Measurements from ENCODE around the gene ESPN. TPM values are rescaled to one million over a fixed set of nuclear protein-coding genes. Genes with fewer than 3 reads are reported as not detected.
"Not testable (repeated sequence)": the region's sequence is repeated elsewhere in the genome, so short reads cannot be mapped to it uniquely, and the experiment has no call there.

The ESPN gene
- total RNA-seq, 1 experiment from 2014 or later: 8.5 TPM

- CTCF ChIA-PET: no interaction called here
- Histone ChIP-seq H3K27ac (ENCODE audit: low read length) (no peak overlapping the region), H3K9me3 (ENCODE audit: control insufficient read depth, insufficient read depth, low read depth, low read length) (no peaks in the 10 kb centered on the region), H3K27me3 (ENCODE audit: control insufficient read depth, insufficient read depth, low read length) (no peaks in the 10 kb centered on the region), H3K4me3 (ENCODE audit: low read depth in 2 of 2, low read length in 2 of 2) (no peak overlapping the region), H3K4me1 (ENCODE audit: control insufficient read depth, insufficient read depth, low read length) (no peaks in the 10 kb centered on the region), H3K36me3 (ENCODE audit: control insufficient read depth, insufficient read depth, low read length) (no peaks in the 10 kb centered on the region)
- in situ Hi-C loops (cut with HindIII; ENCODE audit: low pct_unique_long_range_greater_than_20kb, low sequenced_read_pairs): no loop called here
- intact Hi-C loops (cut with micrococcal nuclease; ENCODE audit: unreplicated experiment): no loop called here
- no TSS peak for BruUV-seq (replicated peaks)
- no peak for TF ChIP-seq TCF7L2 (IDR thresholded peaks at IDR 0.05; ENCODE audit: low read depth, low read length)
- TF ChIP-seq SIN3A (IDR thresholded peaks at IDR 0.05; ENCODE audit: borderline replicate concordance, insufficient read depth, low read depth, low read length): no peak
- DNase-seq (ENCODE audit: low read depth, low spot score): no peak
- POLR2A ChIA-PET: interaction anchor here (0.6 kb wide), 1 partner anchor 103 kb away, joined by 3 read pairs; no protein-coding TSS in a partner anchor
- ATAC-seq: no peak
These were observed 26.4 kb downstream of the ESPN start for GRCh38 chr1:6450943-6451373.

- H3K4me3 ChIP-seq (ENCODE audit: low read depth in 2 of 2, low read length in 2 of 2); in situ Hi-C loops (cut with HindIII; ENCODE audit: low pct_unique_long_range_greater_than_20kb, low sequenced_read_pairs); H3K4me1 ChIP-seq (ENCODE audit: control insufficient read depth, insufficient read depth, low read length); H3K36me3 ChIP-seq (ENCODE audit: control insufficient read depth, insufficient read depth, low read length); H3K27ac ChIP-seq (ENCODE audit: low read length); CTCF ChIA-PET; intact Hi-C loops (cut with micrococcal nuclease; ENCODE audit: unreplicated experiment); ATAC-seq; H3K9me3 ChIP-seq (ENCODE audit: control insufficient read depth, insufficient read depth, low read depth, low read length); POLR2A ChIA-PET; H3K27me3 ChIP-seq (ENCODE audit: control insufficient read depth, insufficient read depth, low read length); DNase-seq (ENCODE audit: low read depth, low spot score); BruUV-seq (replicated peaks): not testable (repeated sequence)
These were observed 29.6 kb downstream of the ESPN start for GRCh38 chr1:6453895-6454855.

GRCh38 chr1:6454856-6455751 lies 30.5 kb downstream of the ESPN start:
- no peak for DNase-seq (ENCODE audit: low read depth, low spot score)
- Histone ChIP-seq H3K27ac (ENCODE audit: low read length) (no peak overlapping the region), H3K4me1 (ENCODE audit: control insufficient read depth, insufficient read depth, low read length) (no peaks in the 10 kb centered on the region), H3K27me3 (ENCODE audit: control insufficient read depth, insufficient read depth, low read length) (no peaks in the 10 kb centered on the region), H3K4me3 (ENCODE audit: low read depth in 2 of 2, low read length in 2 of 2) (no peak overlapping the region), H3K9me3 (ENCODE audit: control insufficient read depth, insufficient read depth, low read depth, low read length) (no peaks in the 10 kb centered on the region), H3K36me3 (ENCODE audit: control insufficient read depth, insufficient read depth, low read length) (no peaks in the 10 kb centered on the region)
- intact Hi-C loops (cut with micrococcal nuclease; ENCODE audit: unreplicated experiment) (no loop called here), in situ Hi-C loops (cut with HindIII; ENCODE audit: low pct_unique_long_range_greater_than_20kb, low sequenced_read_pairs) (no loop called here)
- no peak for ATAC-seq
- no TSS peak for BruUV-seq (replicated peaks)
- ChIA-PET CTCF (no interaction called here), POLR2A (no interaction called here)
- no peak for TF ChIP-seq TCF7L2 (IDR thresholded peaks at IDR 0.05; ENCODE audit: low read depth, low read length)
- no peak for TF ChIP-seq CTCF (IDR thresholded peaks at IDR 0.05)
- TF ChIP-seq POLR2AphosphoS5 (IDR thresholded peaks at IDR 0.05; ENCODE audit: low read depth, low read length): no peak
- TF ChIP-seq SIN3A (IDR thresholded peaks at IDR 0.05; ENCODE audit: borderline replicate concordance, insufficient read depth, low read depth, low read length): no peak
- no peak for TF ChIP-seq REST (IDR thresholded peaks at IDR 0.05; ENCODE audit: insufficient read depth in 1 of 2, low read depth in 2 of 2, low read length in 1 of 2)

- POLR2A ChIA-PET; intact Hi-C loops (cut with micrococcal nuclease; ENCODE audit: unreplicated experiment); in situ Hi-C loops (cut with HindIII; ENCODE audit: low pct_unique_long_range_greater_than_20kb, low sequenced_read_pairs); CTCF ChIA-PET; BruUV-seq (replicated peaks); ATAC-seq; H3K4me1 ChIP-seq (ENCODE audit: control insufficient read depth, insufficient read depth, low read length); H3K4me3 ChIP-seq (ENCODE audit: low read depth in 2 of 2, low read length in 2 of 2); H3K27ac ChIP-seq (ENCODE audit: low read length); DNase-seq (ENCODE audit: low read depth, low spot score); H3K36me3 ChIP-seq (ENCODE audit: control insufficient read depth, insufficient read depth, low read length); H3K9me3 ChIP-seq (ENCODE audit: control insufficient read depth, insufficient read depth, low read depth, low read length); H3K27me3 ChIP-seq (ENCODE audit: control insufficient read depth, insufficient read depth, low read length): not testable (repeated sequence)
These were observed 31.4 kb downstream of the ESPN start for GRCh38 chr1:6455752-6456520.

Measured in Panc1 (cell line).